Cardiac fibroblast (primary cell): ENCODE data around the gene KLHL30.

Experiments
- DNase-seq, 2 donors: peaks; one replicate each; pipeline versions ENCODE4 v3.0.0 to v3.0.0-alpha.2; 2010; ENCODE audit warnings: low read depth in 2 of 2
- H3K4me3 ChIP-seq, 2 donors: replicated peaks in 1 of 2; 1 replicate in 1 of 2; 2 replicates in 1 of 2; pipeline ENCODE4 v1.5.1; 2011; ENCODE audit warnings: low read depth in 2 of 2, low read length in 2 of 2, mild to moderate bottlenecking in 2 of 2, moderate library complexity in 1 of 2
- CTCF ChIP-seq: IDR thresholded peaks from one replicate; pipeline ENCODE4 v1.5.1; 2011; ENCODE audit warnings: low read depth, mild to moderate bottlenecking, low read length, inconsistent platforms

KLHL30 gene

GRCh38 chr2:238157506-238158017 lies 19.1 kb downstream of the KLHL30 start:
- no peak for TF ChIP-seq CTCF
- no peak overlapping the region for H3K4me3 ChIP-seq
- DNase-seq, result no peak

GRCh38 chr2:238158018-238158508 lies 19.6 kb downstream of the KLHL30 start:
- no peak for DNase-seq
- no peak for TF ChIP-seq CTCF
- no peak overlapping the region for H3K4me3 ChIP-seq

- TF ChIP-seq CTCF, result peak; percentile 18
- H3K4me3 ChIP-seq, result peak within 1 kb of the TSS; percentile 15 to 48
- DNase-seq, result peak; percentile 46 to 54
Measured at GRCh38 chr2:238158509-238159070, 20.1 kb downstream of the KLHL30 start, which contains the start of gene ERFE. TSS of gene ERFE (plus strand) at chr2:238158970. CDS start at chr2:238159008, 38 bp downstream.

GRCh38 chr2:238159071-238159539 lies 20.6 kb downstream of the KLHL30 start:
- DNase-seq, result no peak
- no peak for TF ChIP-seq CTCF
- peak overlapping the region in 1 of 2 donors; percentile 48 for H3K4me3 ChIP-seq

GRCh38 chr2:238159661-238160205 lies 21.3 kb downstream of the KLHL30 start:
- peak overlapping the region in 1 of 2 donors; percentile 48 for H3K4me3 ChIP-seq
- no peak for DNase-seq
- TF ChIP-seq CTCF, result no peak

- no peak overlapping the region for H3K4me3 ChIP-seq
Measured at GRCh38 chr2:238160206-238161129, 22.0 kb downstream of the KLHL30 start.

More at GRCh38 chr2:238160206-238161129, 22.0 kb downstream of the KLHL30 start:
- peak; percentile 59 to 74 for DNase-seq
- peak; percentile 26 for TF ChIP-seq CTCF
